Measurements from ENCODE around the gene TFF3.
"Not testable (repeated sequence)": the region's sequence is repeated elsewhere in the genome, so short reads cannot be mapped to it uniquely, and the experiment has no call there.

Gene TFF3

DNA sequence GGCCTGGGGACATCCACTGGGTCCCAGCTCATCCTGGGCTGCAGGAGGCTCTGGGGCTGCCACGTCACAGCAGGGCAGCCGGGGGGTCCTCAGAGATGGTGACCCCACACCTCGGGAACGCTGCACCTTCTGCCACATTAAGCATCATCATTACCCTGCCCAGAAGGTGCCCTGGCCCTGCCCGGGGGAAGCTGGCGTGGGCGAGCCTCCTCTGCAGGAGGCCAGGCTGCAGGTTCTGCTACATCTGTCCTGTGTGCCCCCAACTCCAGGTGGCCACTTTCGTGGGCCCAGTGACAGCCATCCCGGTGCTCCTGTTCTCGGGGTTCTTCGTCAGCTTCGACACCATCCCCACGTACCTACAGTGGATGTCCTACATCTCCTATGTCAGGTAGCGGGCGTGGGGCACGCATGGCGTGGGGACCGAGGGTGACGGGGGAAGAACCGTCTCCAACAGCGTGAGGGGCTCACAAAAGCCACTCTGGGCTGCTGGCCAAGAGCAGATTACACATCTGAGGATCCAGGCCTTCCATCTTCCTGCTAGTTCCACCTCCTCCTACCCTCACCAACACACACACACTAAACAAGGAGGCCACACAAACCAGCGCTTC, 20.8 kb downstream of the TFF3 start:
- no peaks in the 10 kb centered on the region for H3K27me3 Mint-ChIP-seq (ENCODE audit: low read depth, poor library complexity)
- no peak overlapping the region for H3K27ac Mint-ChIP-seq
- peaks cover 4% of the 10 kb centered on the region for H3K36me3 Mint-ChIP-seq (ENCODE audit: low read depth)
- TF ChIP-seq, protein P1, sequence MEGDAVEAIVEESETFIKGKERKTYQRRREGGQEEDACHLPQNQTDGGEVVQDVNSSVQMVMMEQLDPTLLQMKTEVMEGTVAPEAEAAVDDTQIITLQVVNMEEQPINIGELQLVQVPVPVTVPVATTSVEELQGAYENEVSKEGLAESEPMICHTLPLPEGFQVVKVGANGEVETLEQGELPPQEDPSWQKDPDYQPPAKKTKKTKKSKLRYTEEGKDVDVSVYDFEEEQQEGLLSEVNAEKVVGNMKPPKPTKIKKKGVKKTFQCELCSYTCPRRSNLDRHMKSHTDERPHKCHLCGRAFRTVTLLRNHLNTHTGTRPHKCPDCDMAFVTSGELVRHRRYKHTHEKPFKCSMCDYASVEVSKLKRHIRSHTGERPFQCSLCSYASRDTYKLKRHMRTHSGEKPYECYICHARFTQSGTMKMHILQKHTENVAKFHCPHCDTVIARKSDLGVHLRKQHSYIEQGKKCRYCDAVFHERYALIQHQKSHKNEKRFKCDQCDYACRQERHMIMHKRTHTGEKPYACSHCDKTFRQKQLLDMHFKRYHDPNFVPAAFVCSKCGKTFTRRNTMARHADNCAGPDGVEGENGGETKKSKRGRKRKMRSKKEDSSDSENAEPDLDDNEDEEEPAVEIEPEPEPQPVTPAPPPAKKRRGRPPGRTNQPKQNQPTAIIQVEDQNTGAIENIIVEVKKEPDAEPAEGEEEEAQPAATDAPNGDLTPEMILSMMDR (IDR thresholded peaks at IDR 0.05) = no peak
- H3K4me1 Mint-ChIP-seq = peaks cover 37% of the 10 kb centered on the region
- H3K9me3 Mint-ChIP-seq = no peaks in the 10 kb centered on the region
- no peak for DNase-seq
- H3K4me3 Mint-ChIP-seq = no peak overlapping the region

DNA sequence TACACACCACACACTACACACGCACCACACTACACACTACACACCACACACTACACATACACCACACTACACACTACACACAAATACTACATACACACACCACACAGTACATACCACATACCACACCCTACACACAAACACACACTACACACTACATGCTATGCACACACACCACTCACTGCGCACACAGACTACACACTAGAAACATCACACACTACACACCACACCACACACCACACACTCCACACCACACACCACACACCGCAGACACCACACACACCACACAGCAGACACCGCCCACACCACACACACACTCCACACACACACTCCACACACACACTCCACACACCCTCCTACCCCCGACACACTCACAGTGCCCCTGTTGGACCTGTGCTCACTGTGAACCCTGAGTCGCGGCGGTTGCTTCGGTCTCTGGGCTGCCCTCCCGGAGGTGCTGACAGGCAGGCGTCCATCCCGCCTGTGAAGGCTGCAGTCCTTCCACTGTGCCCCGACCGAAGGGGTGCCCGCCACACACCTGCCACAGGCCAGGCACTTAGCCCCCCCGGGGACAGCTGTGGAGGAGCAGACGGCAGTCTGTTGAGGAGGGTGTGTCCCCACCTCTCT, 21.4 kb downstream of the TFF3 start:
- H3K27ac Mint-ChIP-seq = no peak overlapping the region
- TF ChIP-seq, protein P1 (IDR thresholded peaks at IDR 0.05) = no peak
- no peak for DNase-seq
- peaks cover 10% of the 10 kb centered on the region for H3K36me3 Mint-ChIP-seq (ENCODE audit: low read depth)
- H3K4me3 Mint-ChIP-seq = no peak overlapping the region
- peaks cover 37% of the 10 kb centered on the region for H3K4me1 Mint-ChIP-seq
- peaks cover 5% of the 10 kb centered on the region for H3K9me3 Mint-ChIP-seq
- no peaks in the 10 kb centered on the region for H3K27me3 Mint-ChIP-seq (ENCODE audit: low read depth, poor library complexity)

DNA sequence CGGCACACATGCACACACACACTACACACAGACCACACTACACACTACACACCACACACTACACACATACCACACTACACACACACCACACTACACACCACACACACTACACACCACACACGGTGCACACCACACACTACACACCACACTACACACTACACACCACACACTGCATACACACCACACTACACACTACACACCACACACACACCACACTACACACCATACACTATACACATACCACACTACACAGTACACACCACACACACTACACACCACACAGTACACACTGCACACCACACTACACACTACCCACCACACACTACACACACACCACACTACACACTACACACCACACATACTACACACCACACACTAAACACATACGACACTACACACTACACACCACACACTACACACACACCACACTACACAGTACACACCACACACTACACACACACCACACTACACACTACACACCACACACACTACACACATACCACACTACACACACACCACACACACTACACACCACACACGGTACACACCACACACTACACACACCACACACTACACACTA, 22.6 kb downstream of the TFF3 start:
- not testable (repeated sequence) for H3K27ac Mint-ChIP-seq; H3K27me3 Mint-ChIP-seq (ENCODE audit: low read depth, poor library complexity); DNase-seq; H3K4me3 Mint-ChIP-seq
- peaks cover 27% of the 10 kb centered on the region for H3K4me1 Mint-ChIP-seq
- peaks cover 14% of the 10 kb centered on the region for H3K9me3 Mint-ChIP-seq
- peaks cover 21% of the 10 kb centered on the region for H3K36me3 Mint-ChIP-seq (ENCODE audit: low read depth)

DNA sequence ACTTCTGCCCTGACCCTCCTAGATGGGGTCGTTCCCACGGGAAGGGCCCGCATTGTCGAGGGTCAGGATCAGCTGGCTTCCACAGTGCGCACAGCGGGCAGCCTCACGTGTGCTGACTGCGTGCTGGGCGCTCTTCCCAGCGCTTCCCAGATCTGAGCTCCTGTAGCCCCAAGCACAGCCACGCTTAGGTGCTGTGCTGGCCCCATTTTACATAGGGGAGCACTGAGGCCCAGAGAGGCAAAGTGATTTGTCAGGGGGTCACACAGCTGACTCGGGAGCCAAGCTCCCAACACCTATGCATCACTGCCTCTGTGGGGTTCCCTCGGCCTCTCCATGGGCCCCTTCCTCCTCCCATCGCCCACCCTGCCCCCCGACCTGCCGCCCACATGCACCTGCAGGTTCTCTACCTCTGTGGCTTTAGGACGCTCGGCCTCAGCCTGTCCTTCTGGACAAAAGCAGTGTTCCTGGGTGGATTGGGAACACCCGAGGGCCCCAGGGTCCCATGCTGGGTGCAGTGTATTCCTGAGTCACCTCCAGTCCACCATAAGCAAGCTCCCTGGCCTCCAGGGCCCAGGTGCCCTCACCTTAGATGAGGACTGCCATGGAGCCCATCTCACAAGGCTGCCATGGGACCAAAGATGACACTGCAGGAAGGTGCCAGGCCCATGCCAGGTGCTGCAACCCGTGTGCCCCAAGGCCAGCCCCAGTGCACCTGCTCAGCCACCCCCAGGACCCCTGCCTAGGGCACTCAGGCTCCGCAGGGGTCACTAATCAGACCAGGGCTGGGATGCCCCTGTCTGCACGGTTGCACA, 23.3 kb downstream of the TFF3 start:
- Mint-ChIP-seq H3K27me3 (ENCODE audit: low read depth, poor library complexity) (peaks cover 3% of the 10 kb centered on the region), H3K9me3 (peaks cover 15% of the 10 kb centered on the region), H3K27ac (no peak overlapping the region), H3K36me3 (ENCODE audit: low read depth) (peaks cover 28% of the 10 kb centered on the region), H3K4me3 (no peak overlapping the region), H3K4me1 (peaks cover 21% of the 10 kb centered on the region)
- TF ChIP-seq, protein P1 (IDR thresholded peaks at IDR 0.05) = no peak
- DNase-seq = no peak

DNA sequence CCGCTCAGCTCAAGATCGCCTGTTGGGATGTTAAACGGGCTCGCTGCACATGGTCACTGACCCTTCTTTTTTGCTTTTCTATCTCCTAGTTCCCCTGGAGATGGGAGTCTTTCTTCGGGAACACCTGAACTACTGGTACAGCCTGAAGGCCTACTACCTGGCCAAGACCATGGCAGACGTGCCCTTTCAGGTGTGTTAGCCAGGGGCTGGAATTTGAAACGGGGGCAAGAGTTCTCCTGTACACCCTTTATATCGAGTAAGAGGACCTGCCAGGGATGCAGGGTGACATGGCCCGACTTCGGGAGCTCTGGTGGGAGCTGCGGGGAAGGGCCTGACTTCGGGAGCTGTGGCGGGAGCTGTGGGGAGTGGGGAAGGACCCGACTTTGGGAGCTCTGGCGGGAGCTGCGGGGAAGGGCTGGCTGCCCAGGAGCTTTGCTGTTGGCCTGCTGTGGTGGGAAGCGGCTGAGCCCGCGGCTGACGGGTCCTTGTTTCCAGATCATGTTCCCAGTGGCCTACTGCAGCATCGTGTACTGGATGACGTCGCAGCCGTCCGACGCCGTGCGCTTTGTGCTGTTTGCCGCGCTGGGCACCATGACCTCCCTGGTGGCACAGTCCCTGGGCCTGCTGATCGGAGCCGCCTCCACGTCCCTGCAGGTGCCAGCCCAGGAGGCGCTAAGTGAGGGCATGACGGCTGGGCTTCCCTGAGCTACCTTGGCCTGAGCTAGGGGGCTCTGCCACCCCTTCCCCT, 24.0 kb downstream of the TFF3 start:
- TF ChIP-seq, protein P1 (IDR thresholded peaks at IDR 0.05) = no peak
- Mint-ChIP-seq H3K9me3 (peaks cover 20% of the 10 kb centered on the region), H3K36me3 (ENCODE audit: low read depth) (peaks cover 36% of the 10 kb centered on the region), H3K4me3 (no peak overlapping the region), H3K27me3 (ENCODE audit: low read depth, poor library complexity) (peaks cover 6% of the 10 kb centered on the region), H3K4me1 (peaks cover 24% of the 10 kb centered on the region), H3K27ac (no peak overlapping the region)
- no peak for DNase-seq
